ENCODE results near the gene INPP5J.

DNA sequence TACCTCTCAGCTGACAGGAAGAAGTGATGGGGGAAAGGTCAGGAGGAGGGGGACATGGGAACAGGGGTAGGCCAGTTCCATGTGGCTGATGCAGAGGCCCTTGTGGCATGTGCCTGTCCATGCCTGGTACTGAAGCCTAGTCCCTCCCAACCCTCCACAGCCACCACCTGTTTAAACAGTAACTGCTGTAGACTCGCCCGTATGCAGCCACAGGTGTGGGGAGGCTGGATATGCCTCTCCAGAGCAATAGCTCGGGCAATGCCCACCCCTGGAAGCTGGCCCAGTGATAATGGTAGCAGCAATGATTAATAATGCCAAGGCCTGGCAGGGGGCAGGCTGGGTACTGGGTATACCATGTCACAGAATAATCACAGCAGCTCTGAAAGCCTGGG is 39.4 kb upstream of the INPP5J start:
- TF ChIP-seq TAF1 (IDR thresholded peaks at IDR 0.05; ENCODE audit: borderline replicate concordance, low read depth, low read length) = no peak
- no peak for TF ChIP-seq POLR2A (IDR thresholded peaks at IDR 0.05; ENCODE audit: low read depth, low read length)
- no peak for TF ChIP-seq POLR2AphosphoS5 (IDR thresholded peaks at IDR 0.05; ENCODE audit: low read depth, low read length)
